Progenitor cell of endocrine pancreas (in vitro differentiated cells): ENCODE results near the gene SLC17A9. TPM values are rescaled to one million over a fixed set of nuclear protein-coding genes. Genes with fewer than 3 reads are reported as not detected.

Experiments used
- DNase-seq: peaks from one replicate; pipeline ENCODE4 v3.0.0; 2021; ENCODE audit warnings: low spot score; ENCODE audit not compliant: unreplicated experiment
- H3K27ac Mint-ChIP-seq: 2 replicates; pipeline ENCODE4 v1.8.0; 2021; ENCODE audit warnings: mild to moderate bottlenecking, moderate library complexity, mixed read lengths
- H3K27me3 Mint-ChIP-seq: 2 replicates; pipeline ENCODE4 v1.8.0; 2021; ENCODE audit warnings: mixed read lengths
- H3K36me3 Mint-ChIP-seq: 2 replicates; pipeline ENCODE4 v1.8.0; 2022; ENCODE audit warnings: mixed read lengths; ENCODE audit not compliant: insufficient read depth
- H3K4me1 Mint-ChIP-seq: 2 replicates; pipeline ENCODE4 v1.8.0; 2021; ENCODE audit warnings: low read depth, mixed read lengths
- H3K4me3 Mint-ChIP-seq: 2 replicates; pipeline ENCODE4 v1.8.0; 2021; ENCODE audit warnings: low read depth, mild to moderate bottlenecking, moderate library complexity, mixed read lengths
- H3K9me3 Mint-ChIP-seq: 2 replicates; pipeline ENCODE4 v1.8.0; 2021; ENCODE audit warnings: low read depth, mixed read lengths
- CTCF ChIP-seq: fragments of 200-600 bp; sonication (generic); IDR thresholded peaks from one replicate; pipeline ENCODE4 v1.5.0; 2021; ENCODE audit warnings: antibody characterized with exemption, mild to moderate bottlenecking; ENCODE audit not compliant: unreplicated experiment
- total RNA-seq: library from RNA; stranded (reverse); gene quantifications from 2 replicates; pipeline ENCODE4 v1.2.1, GENCODE V29; 2021

The SLC17A9 gene
- total RNA-seq, 1 donor from 2014 or later: 8.0 TPM

- Mint-ChIP-seq H3K36me3 (no peaks in the 10 kb centered on the region), H3K27ac (no peak overlapping the region), H3K27me3 (peaks cover 44% of the 10 kb centered on the region), H3K9me3 (no peaks in the 10 kb centered on the region), H3K4me3 (no peak overlapping the region), H3K4me1 (peaks cover 2% of the 10 kb centered on the region)
- no peak for TF ChIP-seq CTCF
- no peak for DNase-seq
Observed at GRCh38 chr20:62980380-62980960, 28.0 kb downstream of the SLC17A9 start.

GRCh38 chr20:62980970-62981369 lies 28.5 kb downstream of the SLC17A9 start:
- TF ChIP-seq CTCF: no peak
- Mint-ChIP-seq H3K27ac (no peak overlapping the region), H3K27me3 (peaks cover 41% of the 10 kb centered on the region), H3K36me3 (no peaks in the 10 kb centered on the region), H3K4me1 (peaks cover 2% of the 10 kb centered on the region), H3K4me3 (no peak overlapping the region), H3K9me3 (no peaks in the 10 kb centered on the region)
- no peak for DNase-seq

- Mint-ChIP-seq H3K36me3 (no peaks in the 10 kb centered on the region), H3K9me3 (no peaks in the 10 kb centered on the region), H3K27me3 (peaks cover 32% of the 10 kb centered on the region), H3K4me1 (peaks cover 2% of the 10 kb centered on the region), H3K27ac (no peak overlapping the region), H3K4me3 (no peak overlapping the region)
- no peak for DNase-seq
- no peak for TF ChIP-seq CTCF
Observed at GRCh38 chr20:62982124-62983075, 29.9 kb downstream of the SLC17A9 start.

- no peak overlapping the region for H3K27ac Mint-ChIP-seq
Observed at GRCh38 chr20:62983210-62983609, 30.7 kb downstream of the SLC17A9 start.

More at GRCh38 chr20:62983210-62983609, 30.7 kb downstream of the SLC17A9 start:
- no peak for DNase-seq
- Mint-ChIP-seq H3K4me3 (no peak overlapping the region), H3K36me3 (no peaks in the 10 kb centered on the region), H3K27me3 (peaks cover 35% of the 10 kb centered on the region), H3K4me1 (peaks cover 2% of the 10 kb centered on the region), H3K9me3 (no peaks in the 10 kb centered on the region)
- no peak for TF ChIP-seq CTCF
